HepG2 (cell line): Measurements from ENCODE around the gene MYO9A. TPM values are rescaled to one million over a fixed set of nuclear protein-coding genes. Genes with fewer than 3 reads are reported as not detected.

Experiments
- CCAR2 ChIP-seq: fragments of 200-400 bp; formaldehyde crosslinking; optimal IDR thresholded peaks from 2 replicates; pipeline ENCODE3; 2018; ENCODE audit warnings: low read depth, mild to moderate bottlenecking, low read length, moderate library complexity
- DMAP1 ChIP-seq: IDR thresholded peaks from 2 replicates; pipeline ENCODE4 v1.6.1; 2016
- MED1 ChIP-seq: sonication (generic); formaldehyde crosslinking; IDR thresholded peaks from 2 replicates; pipeline ENCODE4 v1.4.0; 2020; ENCODE audit warnings: missing genetic modification reagents
- MED13 ChIP-seq: sonication (generic); formaldehyde crosslinking; IDR thresholded peaks from 2 replicates; pipeline ENCODE4 v1.5.0; 2020; ENCODE audit warnings: missing genetic modification reagents
- PPARG ChIP-seq: conservative IDR thresholded peaks from 2 replicates; pipeline ENCODE4 v1.6.1; 2016; ENCODE audit warnings: missing biosample characterization, missing genetic modification reagents
- PTBP1 ChIP-seq: fragments of 200-400 bp; formaldehyde crosslinking; IDR thresholded peaks from 2 replicates; pipeline ENCODE4 v1.6.1; 2018; ENCODE audit warnings: low read length, low read depth; ENCODE audit not compliant: poor library complexity, severe bottlenecking
- SCMH1 ChIP-seq: sonication (generic); formaldehyde crosslinking; IDR thresholded peaks from 2 replicates; pipeline ENCODE4 v1.9.0; 2021; ENCODE audit warnings: missing genetic modification reagents, mild to moderate bottlenecking, borderline replicate concordance
- ZBTB42 ChIP-seq: sonication (generic); formaldehyde crosslinking; IDR thresholded peaks from 2 replicates; pipeline ENCODE4 v1.5.0; 2020; ENCODE audit warnings: mild to moderate bottlenecking, missing genetic modification reagents
- ZNF431 ChIP-seq: sonication (generic); formaldehyde crosslinking; IDR thresholded peaks from 2 replicates; pipeline ENCODE4 v1.9.0; 2022; ENCODE audit warnings: missing genetic modification reagents, low read depth, mild to moderate bottlenecking, borderline replicate concordance
- ZNF567 ChIP-seq: sonication (generic); formaldehyde crosslinking; IDR thresholded peaks from 2 replicates; pipeline ENCODE4 v1.8.1; 2023; ENCODE audit warnings: mild to moderate bottlenecking, missing genetic modification reagents, borderline replicate concordance
- ZSCAN9 ChIP-seq: IDR thresholded peaks from 2 replicates; pipeline ENCODE4 v1.6.1; 2016; ENCODE audit warnings: borderline replicate concordance
- polyA plus RNA-seq, 8 experiments: library from polyadenylated mRNA; depleted of rRNA in 3 of 8; stranded (reverse) in 7 of 8; unstranded in 1 of 8; fragments of >200 nt; fragmentation: Illumina TruSeq in 4 of 8; extraction: Trizol in 4 of 8; gene quantifications; 2 replicates each; pipeline versions ENCODE4 v1.2.1 to v1.2.3, GENCODE V29; 2011 to 2016; ENCODE audit warnings: low read depth in 4 of 8, missing spikeins in 1 of 8, mixed read lengths in 1 of 8; ENCODE audit not compliant: insufficient read depth in 1 of 8
- total RNA-seq, 5 experiments: library from RNA; depleted of rRNA; stranded (reverse); fragments of >200 nt; fragmentation: Illumina TruSeq; extraction: Trizol; gene quantifications; 2 replicates each; pipeline ENCODE4 v1.2.3, GENCODE V29; 2016; ENCODE audit warnings: low read depth in 1 of 5
- TF ChIP-seq, protein P1 (sequence below): sonication (generic); formaldehyde crosslinking; IDR thresholded peaks from 2 replicates; pipeline ENCODE4 v1.4.0; 2020; ENCODE audit warnings: missing genetic modification reagents
- TF ChIP-seq, protein P2 (sequence below): sonication (generic); formaldehyde crosslinking; IDR thresholded peaks from 2 replicates; pipeline ENCODE4 v1.4.0; 2020; ENCODE audit warnings: missing genetic modification reagents
- TF ChIP-seq, protein P3 (sequence below): sonication (generic); formaldehyde crosslinking; IDR thresholded peaks from 2 replicates; pipeline ENCODE4 v1.8.0; 2023; ENCODE audit warnings: mild to moderate bottlenecking, missing genetic modification reagents
- TF ChIP-seq, protein P4 (sequence below): sonication (generic); formaldehyde crosslinking; IDR thresholded peaks from 2 replicates; pipeline ENCODE4 v1.9.0; 2021; ENCODE audit warnings: missing genetic modification reagents, borderline replicate concordance

Gene MYO9A
- total and polyA plus RNA-seq, 2 of the 13 experiments (the other 11 are each of a cell fraction or from before 2014, with no cell fraction given), result 4.8 to 15.3 TPM

DNA sequence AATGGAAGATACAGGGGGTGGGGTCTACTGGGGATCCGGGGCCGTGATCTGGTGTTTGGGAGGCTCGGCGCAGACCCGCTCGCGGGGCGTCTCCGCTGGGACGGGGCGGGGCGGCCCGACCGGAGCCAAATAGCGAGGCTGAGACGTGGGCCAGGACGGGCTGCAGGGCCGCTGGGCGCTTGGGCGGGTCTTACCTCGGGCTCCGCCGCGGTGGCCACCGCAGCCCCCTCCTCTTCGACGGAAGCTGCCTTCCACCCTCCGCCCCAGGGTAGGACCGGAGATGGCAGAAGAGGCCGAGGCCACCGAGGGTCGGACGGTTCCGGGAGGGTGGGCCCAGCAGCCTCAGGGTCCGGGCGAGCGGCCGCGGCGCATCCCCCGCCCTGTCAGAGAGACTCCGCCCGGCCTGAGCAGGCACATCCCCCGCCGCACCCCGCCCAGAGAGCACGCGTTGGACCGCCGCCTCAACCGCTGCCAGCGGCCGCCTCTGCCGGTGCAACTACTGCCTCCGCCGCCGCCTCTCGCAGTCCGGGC is 399 bp downstream of the MYO9A start (continued):
- TF ChIP-seq ZNF431, result 0 out of 2 replicates have a peak, but pooled peaks have one; percentile 7
- TF ChIP-seq ZBTB42 (CRISPR knock-in tag), result no peak
- no peak for TF ChIP-seq CCAR2
- TF ChIP-seq, protein P1, sequence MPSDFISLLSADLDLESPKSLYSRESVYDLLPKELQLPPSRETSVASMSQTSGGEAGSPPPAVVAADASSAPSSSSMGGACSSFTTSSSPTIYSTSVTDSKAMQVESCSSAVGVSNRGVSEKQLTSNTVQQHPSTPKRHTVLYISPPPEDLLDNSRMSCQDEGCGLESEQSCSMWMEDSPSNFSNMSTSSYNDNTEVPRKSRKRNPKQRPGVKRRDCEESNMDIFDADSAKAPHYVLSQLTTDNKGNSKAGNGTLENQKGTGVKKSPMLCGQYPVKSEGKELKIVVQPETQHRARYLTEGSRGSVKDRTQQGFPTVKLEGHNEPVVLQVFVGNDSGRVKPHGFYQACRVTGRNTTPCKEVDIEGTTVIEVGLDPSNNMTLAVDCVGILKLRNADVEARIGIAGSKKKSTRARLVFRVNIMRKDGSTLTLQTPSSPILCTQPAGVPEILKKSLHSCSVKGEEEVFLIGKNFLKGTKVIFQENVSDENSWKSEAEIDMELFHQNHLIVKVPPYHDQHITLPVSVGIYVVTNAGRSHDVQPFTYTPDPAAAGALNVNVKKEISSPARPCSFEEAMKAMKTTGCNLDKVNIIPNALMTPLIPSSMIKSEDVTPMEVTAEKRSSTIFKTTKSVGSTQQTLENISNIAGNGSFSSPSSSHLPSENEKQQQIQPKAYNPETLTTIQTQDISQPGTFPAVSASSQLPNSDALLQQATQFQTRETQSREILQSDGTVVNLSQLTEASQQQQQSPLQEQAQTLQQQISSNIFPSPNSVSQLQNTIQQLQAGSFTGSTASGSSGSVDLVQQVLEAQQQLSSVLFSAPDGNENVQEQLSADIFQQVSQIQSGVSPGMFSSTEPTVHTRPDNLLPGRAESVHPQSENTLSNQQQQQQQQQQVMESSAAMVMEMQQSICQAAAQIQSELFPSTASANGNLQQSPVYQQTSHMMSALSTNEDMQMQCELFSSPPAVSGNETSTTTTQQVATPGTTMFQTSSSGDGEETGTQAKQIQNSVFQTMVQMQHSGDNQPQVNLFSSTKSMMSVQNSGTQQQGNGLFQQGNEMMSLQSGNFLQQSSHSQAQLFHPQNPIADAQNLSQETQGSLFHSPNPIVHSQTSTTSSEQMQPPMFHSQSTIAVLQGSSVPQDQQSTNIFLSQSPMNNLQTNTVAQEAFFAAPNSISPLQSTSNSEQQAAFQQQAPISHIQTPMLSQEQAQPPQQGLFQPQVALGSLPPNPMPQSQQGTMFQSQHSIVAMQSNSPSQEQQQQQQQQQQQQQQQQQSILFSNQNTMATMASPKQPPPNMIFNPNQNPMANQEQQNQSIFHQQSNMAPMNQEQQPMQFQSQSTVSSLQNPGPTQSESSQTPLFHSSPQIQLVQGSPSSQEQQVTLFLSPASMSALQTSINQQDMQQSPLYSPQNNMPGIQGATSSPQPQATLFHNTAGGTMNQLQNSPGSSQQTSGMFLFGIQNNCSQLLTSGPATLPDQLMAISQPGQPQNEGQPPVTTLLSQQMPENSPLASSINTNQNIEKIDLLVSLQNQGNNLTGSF (CRISPR knock-in tag), result no peak
- no peak for TF ChIP-seq PPARG (CRISPR knock-in tag)
- TF ChIP-seq SCMH1 (CRISPR knock-in tag), result no peak
- no peak for TF ChIP-seq PTBP1
- TF ChIP-seq, protein P2, sequence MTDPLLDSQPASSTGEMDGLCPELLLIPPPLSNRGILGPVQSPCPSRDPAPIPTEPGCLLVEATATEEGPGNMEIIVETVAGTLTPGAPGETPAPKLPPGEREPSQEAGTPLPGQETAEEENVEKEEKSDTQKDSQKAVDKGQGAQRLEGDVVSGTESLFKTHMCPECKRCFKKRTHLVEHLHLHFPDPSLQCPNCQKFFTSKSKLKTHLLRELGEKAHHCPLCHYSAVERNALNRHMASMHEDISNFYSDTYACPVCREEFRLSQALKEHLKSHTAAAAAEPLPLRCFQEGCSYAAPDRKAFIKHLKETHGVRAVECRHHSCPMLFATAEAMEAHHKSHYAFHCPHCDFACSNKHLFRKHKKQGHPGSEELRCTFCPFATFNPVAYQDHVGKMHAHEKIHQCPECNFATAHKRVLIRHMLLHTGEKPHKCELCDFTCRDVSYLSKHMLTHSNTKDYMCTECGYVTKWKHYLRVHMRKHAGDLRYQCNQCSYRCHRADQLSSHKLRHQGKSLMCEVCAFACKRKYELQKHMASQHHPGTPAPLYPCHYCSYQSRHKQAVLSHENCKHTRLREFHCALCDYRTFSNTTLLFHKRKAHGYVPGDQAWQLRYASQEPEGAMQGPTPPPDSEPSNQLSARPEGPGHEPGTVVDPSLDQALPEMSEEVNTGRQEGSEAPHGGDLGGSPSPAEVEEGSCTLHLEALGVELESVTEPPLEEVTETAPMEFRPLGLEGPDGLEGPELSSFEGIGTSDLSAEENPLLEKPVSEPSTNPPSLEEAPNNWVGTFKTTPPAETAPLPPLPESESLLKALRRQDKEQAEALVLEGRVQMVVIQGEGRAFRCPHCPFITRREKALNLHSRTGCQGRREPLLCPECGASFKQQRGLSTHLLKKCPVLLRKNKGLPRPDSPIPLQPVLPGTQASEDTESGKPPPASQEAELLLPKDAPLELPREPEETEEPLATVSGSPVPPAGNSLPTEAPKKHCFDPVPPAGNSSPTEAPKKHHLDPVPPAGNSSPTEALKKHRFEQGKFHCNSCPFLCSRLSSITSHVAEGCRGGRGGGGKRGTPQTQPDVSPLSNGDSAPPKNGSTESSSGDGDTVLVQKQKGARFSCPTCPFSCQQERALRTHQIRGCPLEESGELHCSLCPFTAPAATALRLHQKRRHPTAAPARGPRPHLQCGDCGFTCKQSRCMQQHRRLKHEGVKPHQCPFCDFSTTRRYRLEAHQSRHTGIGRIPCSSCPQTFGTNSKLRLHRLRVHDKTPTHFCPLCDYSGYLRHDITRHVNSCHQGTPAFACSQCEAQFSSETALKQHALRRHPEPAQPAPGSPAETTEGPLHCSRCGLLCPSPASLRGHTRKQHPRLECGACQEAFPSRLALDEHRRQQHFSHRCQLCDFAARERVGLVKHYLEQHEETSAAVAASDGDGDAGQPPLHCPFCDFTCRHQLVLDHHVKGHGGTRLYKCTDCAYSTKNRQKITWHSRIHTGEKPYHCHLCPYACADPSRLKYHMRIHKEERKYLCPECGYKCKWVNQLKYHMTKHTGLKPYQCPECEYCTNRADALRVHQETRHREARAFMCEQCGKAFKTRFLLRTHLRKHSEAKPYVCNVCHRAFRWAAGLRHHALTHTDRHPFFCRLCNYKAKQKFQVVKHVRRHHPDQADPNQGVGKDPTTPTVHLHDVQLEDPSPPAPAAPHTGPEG, result no peak; the same call in 1 of the 2 replicates
- TF ChIP-seq, protein P3, sequence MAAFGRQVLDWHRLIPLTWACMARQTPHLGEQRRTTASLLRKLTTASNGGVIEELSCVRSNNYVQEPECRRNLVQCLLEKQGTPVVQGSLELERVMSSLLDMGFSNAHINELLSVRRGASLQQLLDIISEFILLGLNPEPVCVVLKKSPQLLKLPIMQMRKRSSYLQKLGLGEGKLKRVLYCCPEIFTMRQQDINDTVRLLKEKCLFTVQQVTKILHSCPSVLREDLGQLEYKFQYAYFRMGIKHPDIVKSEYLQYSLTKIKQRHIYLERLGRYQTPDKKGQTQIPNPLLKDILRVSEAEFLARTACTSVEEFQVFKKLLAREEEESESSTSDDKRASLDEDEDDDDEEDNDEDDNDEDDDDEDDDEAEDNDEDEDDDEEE (CRISPR knock-in tag), result no peak
- no peak for TF ChIP-seq ZSCAN9 (CRISPR knock-in tag)
- TF ChIP-seq, protein P4, sequence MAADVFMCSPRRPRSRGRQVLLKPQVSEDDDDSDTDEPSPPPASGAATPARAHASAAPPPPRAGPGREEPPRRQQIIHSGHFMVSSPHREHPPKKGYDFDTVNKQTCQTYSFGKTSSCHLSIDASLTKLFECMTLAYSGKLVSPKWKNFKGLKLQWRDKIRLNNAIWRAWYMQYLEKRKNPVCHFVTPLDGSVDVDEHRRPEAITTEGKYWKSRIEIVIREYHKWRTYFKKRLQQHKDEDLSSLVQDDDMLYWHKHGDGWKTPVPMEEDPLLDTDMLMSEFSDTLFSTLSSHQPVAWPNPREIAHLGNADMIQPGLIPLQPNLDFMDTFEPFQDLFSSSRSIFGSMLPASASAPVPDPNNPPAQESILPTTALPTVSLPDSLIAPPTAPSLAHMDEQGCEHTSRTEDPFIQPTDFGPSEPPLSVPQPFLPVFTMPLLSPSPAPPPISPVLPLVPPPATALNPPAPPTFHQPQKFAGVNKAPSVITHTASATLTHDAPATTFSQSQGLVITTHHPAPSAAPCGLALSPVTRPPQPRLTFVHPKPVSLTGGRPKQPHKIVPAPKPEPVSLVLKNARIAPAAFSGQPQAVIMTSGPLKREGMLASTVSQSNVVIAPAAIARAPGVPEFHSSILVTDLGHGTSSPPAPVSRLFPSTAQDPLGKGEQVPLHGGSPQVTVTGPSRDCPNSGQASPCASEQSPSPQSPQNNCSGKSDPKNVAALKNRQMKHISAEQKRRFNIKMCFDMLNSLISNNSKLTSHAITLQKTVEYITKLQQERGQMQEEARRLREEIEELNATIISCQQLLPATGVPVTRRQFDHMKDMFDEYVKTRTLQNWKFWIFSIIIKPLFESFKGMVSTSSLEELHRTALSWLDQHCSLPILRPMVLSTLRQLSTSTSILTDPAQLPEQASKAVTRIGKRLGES (CRISPR knock-in tag), result no peak
- TF ChIP-seq DMAP1 (CRISPR knock-in tag), result no peak
- no peak for TF ChIP-seq MED13 (CRISPR knock-in tag)
- TF ChIP-seq ZNF567 (CRISPR knock-in tag), result no peak
- TF ChIP-seq MED1 (CRISPR knock-in tag), result no peak
